ENCODE measurements around the gene TMEM151B.

The TMEM151B gene

DNA sequence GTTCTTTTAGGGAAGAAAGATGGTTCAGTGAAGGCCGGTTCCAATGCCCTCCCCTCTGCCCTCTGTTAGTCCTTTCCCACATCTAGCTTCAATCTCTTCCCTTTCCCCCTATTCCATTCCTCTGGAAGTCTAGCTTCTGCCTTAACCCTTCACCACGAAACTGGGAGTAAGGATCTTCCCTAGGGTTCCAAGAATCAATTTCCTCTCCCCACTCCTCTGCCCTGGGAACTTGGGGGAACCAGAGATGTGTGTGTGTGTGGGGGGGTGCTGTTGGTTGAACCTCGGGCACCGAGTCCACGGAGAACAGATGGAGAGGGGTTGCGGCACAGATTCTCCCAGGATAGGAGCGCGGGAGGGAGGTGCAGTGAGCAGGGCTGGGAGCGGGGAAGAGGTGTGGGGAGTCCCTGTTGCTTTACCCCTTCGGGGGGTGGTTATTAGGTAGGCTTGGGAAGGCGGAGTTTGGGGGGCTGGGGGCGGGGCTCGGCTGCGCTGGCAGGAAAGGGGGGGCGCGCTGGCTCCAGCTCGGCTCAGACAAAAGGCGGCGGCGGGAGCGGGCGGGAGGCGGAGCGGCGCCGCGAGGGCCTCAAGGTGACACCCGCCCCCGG is at the start of gene TMEM151B:
TMEM151B (plus strand) TSS at position 530 of the 605 bp plus-strand sequence. CDS start 293 bp downstream, outside the sequence.
- TF ChIP-seq, protein P1, sequence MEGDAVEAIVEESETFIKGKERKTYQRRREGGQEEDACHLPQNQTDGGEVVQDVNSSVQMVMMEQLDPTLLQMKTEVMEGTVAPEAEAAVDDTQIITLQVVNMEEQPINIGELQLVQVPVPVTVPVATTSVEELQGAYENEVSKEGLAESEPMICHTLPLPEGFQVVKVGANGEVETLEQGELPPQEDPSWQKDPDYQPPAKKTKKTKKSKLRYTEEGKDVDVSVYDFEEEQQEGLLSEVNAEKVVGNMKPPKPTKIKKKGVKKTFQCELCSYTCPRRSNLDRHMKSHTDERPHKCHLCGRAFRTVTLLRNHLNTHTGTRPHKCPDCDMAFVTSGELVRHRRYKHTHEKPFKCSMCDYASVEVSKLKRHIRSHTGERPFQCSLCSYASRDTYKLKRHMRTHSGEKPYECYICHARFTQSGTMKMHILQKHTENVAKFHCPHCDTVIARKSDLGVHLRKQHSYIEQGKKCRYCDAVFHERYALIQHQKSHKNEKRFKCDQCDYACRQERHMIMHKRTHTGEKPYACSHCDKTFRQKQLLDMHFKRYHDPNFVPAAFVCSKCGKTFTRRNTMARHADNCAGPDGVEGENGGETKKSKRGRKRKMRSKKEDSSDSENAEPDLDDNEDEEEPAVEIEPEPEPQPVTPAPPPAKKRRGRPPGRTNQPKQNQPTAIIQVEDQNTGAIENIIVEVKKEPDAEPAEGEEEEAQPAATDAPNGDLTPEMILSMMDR (IDR thresholded peaks at IDR 0.05; ENCODE audit: low read depth, low read length, missing control alignments) = no peak
- H3K4me3 ChIP-seq (ENCODE audit: low read depth, low read length) = peak within 1 kb of the TSS; percentile 17

DNA sequence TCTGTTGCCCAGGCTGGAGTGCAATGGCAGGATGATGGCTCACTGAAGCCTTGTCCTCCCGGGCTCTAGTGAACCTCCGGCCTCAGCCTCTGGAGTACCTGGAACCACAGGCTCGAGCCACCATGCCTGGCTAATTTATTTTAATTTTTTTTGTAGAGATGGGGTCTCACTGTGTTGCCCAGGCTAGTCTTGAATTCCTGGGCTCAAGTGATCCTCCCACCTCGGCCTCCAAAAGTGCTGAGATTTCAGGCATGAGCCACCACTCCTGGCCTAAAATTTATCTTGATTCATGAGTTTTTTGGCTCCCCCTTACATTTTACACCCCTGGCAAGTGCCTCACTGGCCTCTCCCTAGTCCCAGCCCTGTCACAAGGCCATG is 49.3 kb upstream of the TMEM151B start:
- H3K4me3 ChIP-seq (ENCODE audit: low read depth, low read length) = no peak overlapping the region
- no peak for DNase-seq (ENCODE audit: low read depth)
- TF ChIP-seq, protein P1 (IDR thresholded peaks at IDR 0.05; ENCODE audit: low read depth, low read length, missing control alignments) = no peak
- in situ Hi-C loops (cut with HindIII; ENCODE audit: low sequenced_read_pairs) = no loop called here

More for the DNA sequence above, at the start of gene TMEM151B:
- DNase-seq (ENCODE audit: low read depth) = no peak
- in situ Hi-C loops (cut with HindIII; ENCODE audit: low sequenced_read_pairs) = no loop called here

DNA sequence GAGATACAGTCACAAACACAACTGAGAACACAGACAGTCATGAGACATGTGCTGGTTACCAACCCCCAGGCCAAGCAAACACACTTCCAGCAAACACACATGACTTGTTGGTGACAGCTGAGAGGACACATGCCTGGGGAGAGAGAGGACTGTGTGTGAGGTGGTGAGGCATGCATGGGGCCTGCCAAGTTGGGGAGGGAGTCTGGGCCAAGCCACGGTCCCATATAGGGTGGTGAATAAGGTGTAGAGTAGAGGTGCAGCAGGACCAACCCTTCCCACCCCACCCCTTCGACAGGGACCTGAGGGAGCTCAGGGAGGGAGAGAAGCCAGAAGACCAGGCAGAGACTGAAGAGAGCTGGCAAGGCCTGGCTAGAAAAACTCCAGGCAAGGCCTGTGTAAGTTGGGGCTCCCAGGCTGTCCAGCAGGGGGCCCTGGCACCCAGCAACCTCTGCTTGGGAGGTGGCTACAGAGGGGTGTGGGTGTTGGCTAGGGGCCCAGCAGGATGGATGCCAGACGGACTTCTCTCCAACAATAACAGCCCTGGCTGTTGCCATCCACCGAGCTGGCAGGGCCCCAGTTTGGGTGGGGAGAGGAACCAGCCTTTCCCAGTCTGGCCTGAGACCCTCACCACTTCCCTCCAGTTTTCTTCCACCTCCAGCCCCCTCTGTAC is 48.8 kb upstream of the TMEM151B start:
- DNase-seq (ENCODE audit: low read depth) = no peak
- in situ Hi-C loops (cut with HindIII; ENCODE audit: low sequenced_read_pairs) = no loop called here
- H3K4me3 ChIP-seq (ENCODE audit: low read depth, low read length) = no peak overlapping the region
- TF ChIP-seq, protein P1 (IDR thresholded peaks at IDR 0.05; ENCODE audit: low read depth, low read length, missing control alignments) = peak; percentile 62

DNA sequence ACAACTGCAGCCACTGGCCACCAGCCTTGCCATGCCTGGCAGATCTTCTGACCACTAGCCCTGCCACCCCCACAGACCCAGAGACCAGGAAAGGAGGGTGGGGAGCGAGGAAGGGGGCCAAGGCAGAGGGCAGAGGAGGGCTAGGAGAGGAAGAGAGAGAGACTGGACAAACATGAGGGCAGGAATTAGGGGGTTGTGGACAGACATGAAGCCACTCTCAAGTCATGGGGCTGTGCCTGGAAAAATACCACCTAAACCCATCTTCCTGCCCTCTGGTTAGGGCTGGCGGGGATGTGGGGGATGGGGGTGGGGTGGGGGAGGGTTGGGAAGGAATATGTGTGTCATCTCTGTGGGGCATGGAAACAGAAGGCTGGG is 48.3 kb upstream of the TMEM151B start:
- TF ChIP-seq, protein P1 (IDR thresholded peaks at IDR 0.05; ENCODE audit: low read depth, low read length, missing control alignments) = no peak
- no peak overlapping the region for H3K4me3 ChIP-seq (ENCODE audit: low read depth, low read length)
- in situ Hi-C loops (cut with HindIII; ENCODE audit: low sequenced_read_pairs) = no loop called here
- DNase-seq (ENCODE audit: low read depth) = no peak

DNA sequence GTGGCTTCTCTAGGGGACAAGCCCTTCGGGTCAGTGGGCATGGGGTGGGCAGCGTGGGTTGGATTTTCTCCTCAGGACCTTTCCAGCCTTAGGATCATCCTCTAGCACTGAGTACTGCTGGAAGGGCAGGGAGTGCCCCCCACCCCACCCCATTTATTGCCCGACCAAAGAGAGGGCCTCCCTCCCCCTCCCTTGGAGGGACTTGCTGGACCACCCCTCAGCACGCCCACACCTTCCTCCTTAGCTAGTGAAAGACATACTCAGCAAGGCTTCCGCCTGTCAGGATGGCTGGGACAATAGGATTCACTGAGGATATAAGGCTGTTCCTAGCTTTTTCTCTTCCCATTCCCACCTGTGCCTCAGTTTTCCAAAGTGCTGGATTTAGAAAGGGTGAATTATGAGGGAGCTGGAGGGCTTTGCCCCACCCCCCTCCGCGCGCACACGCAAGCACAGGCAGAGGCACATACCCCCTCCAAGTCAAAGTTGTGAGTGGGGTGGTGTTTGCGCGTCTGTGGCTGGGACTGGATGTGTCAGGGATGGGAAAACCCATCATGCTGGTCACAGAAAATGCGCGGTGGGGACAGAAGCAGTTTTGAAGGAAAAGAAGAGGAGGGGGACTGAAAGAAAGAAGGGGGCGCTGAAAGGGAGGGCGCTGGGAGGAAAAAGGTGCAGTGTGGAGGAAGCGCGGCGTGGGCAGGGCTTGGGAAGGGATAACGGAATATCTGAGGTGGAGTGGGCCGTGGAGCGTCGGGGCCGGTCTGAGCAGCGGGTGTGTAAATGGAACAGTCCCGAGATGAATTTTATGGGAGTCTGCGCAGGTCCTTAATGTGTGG is 47.5 kb upstream of the TMEM151B start:
- TF ChIP-seq, protein P1 (IDR thresholded peaks at IDR 0.05; ENCODE audit: low read depth, low read length, missing control alignments) = no peak
- no peak for DNase-seq (ENCODE audit: low read depth)
- peak overlapping the region; percentile 49 for H3K4me3 ChIP-seq (ENCODE audit: low read depth, low read length)
- in situ Hi-C loops (cut with HindIII; ENCODE audit: low sequenced_read_pairs) = no loop called here

DNA sequence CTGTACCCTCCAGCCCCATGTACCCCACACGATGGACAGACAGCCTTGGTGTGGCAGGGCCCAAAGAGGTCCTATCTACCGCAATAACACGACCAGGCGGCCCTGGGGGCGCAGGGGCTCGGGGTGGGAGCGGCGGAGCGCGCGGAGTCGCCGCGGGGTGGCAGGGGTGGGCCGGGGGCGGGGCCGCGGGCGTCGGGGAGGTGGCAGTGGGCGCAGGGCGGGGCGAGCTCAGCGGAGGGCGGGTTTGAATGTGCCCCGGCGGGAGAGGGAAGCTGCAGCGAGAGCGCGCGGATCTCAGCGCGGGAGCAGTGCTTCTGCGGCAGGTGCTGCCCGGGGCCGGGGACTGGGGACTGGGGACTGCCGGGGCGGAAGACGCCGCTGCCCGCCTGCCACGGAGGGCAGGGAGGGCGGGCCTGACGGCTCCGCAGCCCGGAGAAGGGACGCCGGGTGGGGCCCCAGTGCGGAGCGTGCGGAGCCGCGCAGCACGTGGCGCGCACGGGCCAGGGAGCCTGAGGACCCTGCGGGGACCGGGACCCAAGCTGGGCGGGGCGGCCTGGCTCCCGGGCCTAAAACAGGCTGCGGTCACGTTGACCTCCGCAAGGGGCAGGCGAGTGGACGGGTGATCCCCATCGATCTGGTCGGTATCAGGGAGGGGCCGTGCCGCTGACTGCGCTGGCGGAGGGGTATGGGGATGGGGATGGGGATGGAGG is 46.8 kb upstream of the TMEM151B start, which contains the start of gene SLC29A1:
SLC29A1 (plus strand) TSS at position 277 of the 710 bp plus-strand sequence. CDS start 3,719 bp downstream, outside the sequence.
- no peak for DNase-seq (ENCODE audit: low read depth)
- in situ Hi-C loops (cut with HindIII; ENCODE audit: low sequenced_read_pairs) = no loop called here
- peak within 1 kb of the TSS; percentile 49 for H3K4me3 ChIP-seq (ENCODE audit: low read depth, low read length)
- TF ChIP-seq, protein P1 (IDR thresholded peaks at IDR 0.05; ENCODE audit: low read depth, low read length, missing control alignments) = no peak
